ENCODE measurements around the gene GRB7. TPM values are rescaled to one million over a fixed set of nuclear protein-coding genes. Genes with fewer than 3 reads are reported as not detected.

GRB7 gene
- 7.8 and 23.1 TPM in 2 replicates for total RNA-seq (2011; cell fraction: chromatin; rRNA removed; ENCODE audit: low replicate concordance)
- total RNA-seq (2011; cell fraction: nucleolus; rRNA removed): 14.2 and 16.3 TPM in 2 replicates
- total RNA-seq (2011; cell fraction: nucleoplasm; rRNA removed): 10.2 and 11.2 TPM in 2 replicates
- 5.1 and 5.9 TPM in 2 replicates for total RNA-seq (2014; rRNA removed)
- total RNA-seq (2014; rRNA removed; fragmentation: Illumina TruSeq; extraction: Trizol): 1.9 and 2.2 TPM in 2 replicates
- total RNA-seq (2015; rRNA removed; fragmentation: Illumina TruSeq; extraction: Trizol): 1.6 and 2.1 TPM in 2 replicates
- 5.0 and 6.0 TPM in 2 replicates for total RNA-seq (2021)
- 1.6 and 2.4 TPM in 2 replicates for polyA plus RNA-seq (2011; rRNA removed)
- polyA plus RNA-seq (2011; cell fraction: cytosol; rRNA removed): 1.8 and 4.1 TPM in 2 replicates
- 7.6 and 13.2 TPM in 2 replicates for polyA plus RNA-seq (2011; cell fraction: nucleus; rRNA removed)
- polyA plus RNA-seq (2012): 3.2 and 6.3 TPM in 2 replicates
- 6.2 and 6.4 TPM in 2 replicates for polyA plus RNA-seq (2014; fragmentation: Illumina TruSeq; extraction: Trizol)
- under 1 TPM; 0.04 to 0.08 TPM for polyA plus RNA-seq (2014; fragmentation: Nextera tagmentation; extraction: Ambion mirVana)
- 3.0 and 4.1 TPM in 2 replicates for polyA plus RNA-seq (2014; rRNA removed)
- polyA minus RNA-seq (2011; rRNA and poly(A)+ RNA removed): 0.87 and 1.7 TPM in 2 replicates
- 2.4 and 2.7 TPM in 2 replicates for polyA minus RNA-seq (2011; cell fraction: cytosol; rRNA and poly(A)+ RNA removed)
- 2.4 and 3.4 TPM in 2 replicates for polyA minus RNA-seq (2011; cell fraction: nucleus; rRNA and poly(A)+ RNA removed)
- Bru-seq, nascent RNA: percentile 44 among the genes with signal in this experiment
- BruChase-seq, experiment 1, labeled RNA remaining after a 2-hour chase: percentile 38 among the genes with signal in this experiment
- percentile 43 among the genes with signal in this experiment for BruChase-seq, experiment 2, labeled RNA remaining after a 6-hour chase
- long read RNA-seq, experiment 1, partial matches to known transcripts: 4 of 6 reads
- long read RNA-seq, experiment 1, other reads (novel, unspliced or antisense): 0 of 6 reads
- long read RNA-seq, experiment 2, partial matches to known transcripts: 1 of 2 reads
- long read RNA-seq, experiment 2, other reads (novel, unspliced or antisense): 1 of 2 reads
- long read RNA-seq, experiment 3, partial matches to known transcripts: 1 of 2 reads
- long read RNA-seq, experiment 3, other reads (novel, unspliced or antisense): 1 of 2 reads

DNA sequence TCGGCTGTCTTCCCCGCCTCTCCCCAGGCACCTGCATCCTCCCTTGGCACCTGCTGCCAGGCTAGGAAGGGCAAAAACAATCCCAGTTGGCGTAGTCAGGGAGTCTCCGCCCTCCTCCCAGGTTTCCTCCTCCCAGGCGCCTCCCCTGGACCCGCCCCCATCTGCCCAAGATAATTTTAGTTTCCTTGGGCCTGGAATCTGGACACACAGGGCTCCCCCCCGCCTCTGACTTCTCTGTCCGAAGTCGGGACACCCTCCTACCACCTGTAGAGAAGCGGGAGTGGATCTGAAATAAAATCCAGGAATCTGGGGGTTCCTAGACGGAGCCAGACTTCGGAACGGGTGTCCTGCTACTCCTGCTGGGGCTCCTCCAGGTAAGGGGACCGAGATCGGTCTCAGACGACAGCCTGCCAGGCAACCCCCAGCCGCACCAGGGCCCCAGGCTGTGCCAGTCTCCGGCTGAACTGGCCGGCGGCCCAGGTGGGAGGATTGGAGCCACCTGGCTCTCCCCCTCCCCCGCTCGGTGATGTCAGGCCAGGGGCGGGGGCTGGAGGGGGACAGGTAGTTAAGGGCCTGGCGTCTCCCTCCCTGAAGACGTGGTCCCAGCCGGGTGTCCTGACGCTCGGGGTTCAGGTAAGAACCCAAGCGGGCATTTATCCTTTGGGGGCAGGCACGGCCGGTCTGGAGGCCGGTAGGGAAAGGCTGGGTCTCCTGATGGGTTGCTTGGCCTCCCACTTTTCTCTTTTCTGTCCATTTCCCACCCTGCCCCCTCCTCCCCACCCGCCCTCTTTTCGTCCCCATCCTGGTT lies at the start of gene GRB7:
Gene GRB7 (plus strand): TSS at position 179 of the 808 bp plus-strand sequence. CDS start 4,364 bp downstream, outside the sequence.
- FAIRE-seq (peak; percentile 49), DNase-seq (ENCODE audit: extremely low read depth in 1 of 4, low spot score in 3 of 4) (peak; percentile 42 to 74 (median 66)), ATAC-seq (peak; percentile 77)
- CTCF ChIA-PET (ENCODE audit: low intra/inter-chr PET ratio): no interaction called here
- Histone ChIP-seq H3K4me3 (peak within 1 kb of the TSS; percentile 44), H4K20me1 (replicated peaks; ENCODE audit: control insufficient read depth, insufficient read depth, low read length) (no peaks in the 10 kb centered on the region), H3K4me1 (replicated peaks in 1 of 2; ENCODE audit: control insufficient read depth in 2 of 2, insufficient read depth in 2 of 2, low read length in 2 of 2) (peaks cover 20 to 47% of the 10 kb centered on the region in 2 experiments), H3K79me2 (ENCODE audit: control insufficient read depth, insufficient read depth, low read length) (no peaks in the 10 kb centered on the region), H3K9me1 (ENCODE audit: control insufficient read depth, insufficient read depth, low read length) (no peaks in the 10 kb centered on the region), H3K36me3 (ENCODE audit: control insufficient read depth, insufficient read depth, low read length) (no peaks in the 10 kb centered on the region), H3K9ac (ENCODE audit: insufficient read depth in 1 of 2, low read depth in 2 of 2, low read length in 2 of 2) (peak within 1 kb of the TSS; percentile 35 to 80; a peak in 3 of 4 replicates), H3K27me3 (ENCODE audit: control insufficient read depth in 2 of 2, insufficient read depth in 2 of 2, low read length in 2 of 2) (no peaks in the 10 kb centered on the region), H2AFZ (ENCODE audit: low read depth, low read length) (peak within 1 kb of the TSS; percentile 74), H3K27ac (ENCODE audit: extremely low read depth, low read depth, low read length) (no peak within 1 kb of the TSS), H3K9me3 (replicated peaks; ENCODE audit: control insufficient read depth, insufficient read depth, low read depth, low read length) (no peaks in the 10 kb centered on the region), H3K4me2 (ENCODE audit: insufficient read depth, low read length) (peak within 1 kb of the TSS; percentile 69)
- no TSS peak for BruUV-seq (replicated peaks)
- 15% methylated on average over 15 of the region's 34 CpGs for whole genome bisulfite sequencing (ENCODE audit: insufficient coverage, low coverage, missing lambda C conversion rate)
- intact Hi-C loops (cut with micrococcal nuclease): no loop called here
- in situ Hi-C loops (cut with MboI): no loop called here
- POLR2A ChIA-PET: no interaction called here
- no peak for TF ChIP-seq CSDE1 (IDR thresholded peaks at IDR 0.05)
- TF ChIP-seq MTF1 (CRISPR knock-in tag; IDR thresholded peaks at IDR 0.05; ENCODE audit: borderline replicate concordance): no peak
- TF ChIP-seq PTTG1 (tag; IDR thresholded peaks at IDR 0.05; ENCODE audit: low read depth): no peak
- no peak for TF ChIP-seq SPI1 (IDR thresholded peaks at IDR 0.05; ENCODE audit: borderline replicate concordance, low read depth, low read length)
- TF ChIP-seq XRCC5 (IDR thresholded peaks at IDR 0.05; ENCODE audit: low read depth, low read length): no peak
- TF ChIP-seq RBFOX2 (IDR thresholded peaks at IDR 0.05; ENCODE audit: low read depth, low read length): peak; percentile 26; the same call in 1 of the 2 replicates
- TF ChIP-seq E2F6 (IDR thresholded peaks at IDR 0.05; ENCODE audit: borderline replicate concordance in 1 of 2, extremely low read depth in 1 of 2, insufficient read depth in 1 of 2, insufficient read length in 1 of 2, low read depth in 1 of 2, low read length in 1 of 2, poor library complexity in 1 of 2, severe bottlenecking in 1 of 2): no peak
- peak; percentile 66 for TF ChIP-seq ZEB2 (IDR thresholded peaks at IDR 0.05)
- no peak for TF ChIP-seq PBX2 (CRISPR knock-in tag; IDR thresholded peaks at IDR 0.05; ENCODE audit: low read depth)
- TF ChIP-seq PBX2 (tag; conservative IDR thresholded peaks at IDR 0.05; ENCODE audit: low read depth): no peak
- peak; percentile 55; the same call in 1 of the 2 replicates for TF ChIP-seq VEZF1 (CRISPR knock-in tag; IDR thresholded peaks at IDR 0.05)

All from K562 (cell line).